NCI-H1417 treated with DMSO at 0.1 percent for 48 hours (cell line): Measurements from ENCODE around the gene C12orf54.
"Not testable (repeated sequence)": the region's sequence is repeated elsewhere in the genome, so short reads cannot be mapped to it uniquely, and the experiment has no call there.

Source experiments
- DNase-seq: peaks from one replicate; lab custom pipeline; 2025; lab: John Stamatoyannopoulos, UW

C12orf54 gene

DNA sequence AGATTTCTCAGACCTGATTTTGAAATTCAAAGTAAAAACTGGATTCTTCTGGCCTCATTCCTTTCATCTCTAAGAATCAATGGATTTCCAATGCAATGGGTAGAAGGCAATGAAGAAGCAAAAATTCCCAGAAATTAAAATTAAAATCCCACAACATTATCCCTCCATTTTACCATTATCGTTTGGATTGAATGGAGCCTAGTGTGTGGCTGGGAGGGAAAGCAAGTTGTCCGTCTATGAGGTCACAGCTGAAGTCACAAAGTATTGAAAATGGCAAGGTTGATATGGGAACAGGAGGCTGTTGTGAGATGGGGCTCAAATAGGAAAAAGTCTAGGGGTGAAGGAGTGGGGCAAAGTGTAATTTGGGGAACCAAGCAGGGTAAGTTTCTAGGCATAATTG lies at the start of gene C12orf54:
TSS of gene C12orf54 (plus strand) at position 301 of the 400 bp plus-strand sequence. CDS start 799 bp downstream, outside the sequence.
- DNase-seq = no peak

DNA sequence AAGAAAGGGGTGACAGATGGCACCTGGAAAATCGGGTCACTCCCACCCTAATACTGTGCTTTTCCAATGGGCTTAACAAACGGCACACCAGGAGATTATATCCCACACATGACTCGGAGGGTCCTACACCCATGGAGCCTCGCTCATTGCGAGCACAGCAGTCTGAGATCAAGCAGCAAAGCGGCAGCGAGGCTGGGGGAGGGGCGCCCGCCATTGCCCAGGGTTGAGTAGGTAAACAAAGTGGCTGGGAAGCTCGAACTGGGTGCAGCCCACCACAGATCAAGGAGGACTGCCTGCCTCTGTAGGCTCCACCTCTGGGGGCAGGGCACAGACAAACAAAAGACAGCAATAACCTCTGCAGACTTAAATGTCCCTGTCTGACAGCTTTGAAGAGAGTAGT lies 48.3 kb upstream of the C12orf54 start:
- not testable (repeated sequence) for DNase-seq

DNA sequence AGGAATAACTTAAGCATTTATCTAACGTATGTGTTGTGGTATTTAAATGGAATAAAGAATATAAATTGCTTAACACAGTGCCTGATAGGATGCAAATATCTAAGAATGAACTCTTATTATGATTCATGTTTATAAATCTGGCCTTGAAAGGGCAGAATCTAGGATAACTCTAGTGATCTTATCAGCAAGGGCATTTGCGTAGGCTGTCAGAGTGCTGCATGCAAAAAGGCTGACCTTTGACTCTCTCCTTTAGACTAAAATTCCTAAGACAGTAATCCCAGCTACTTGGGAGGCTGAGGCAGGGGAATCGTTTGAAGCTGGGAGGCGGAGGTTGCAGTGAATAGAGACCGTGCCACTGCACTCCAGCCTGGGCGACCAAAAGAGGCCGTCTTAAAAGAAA lies 41.2 kb upstream of the C12orf54 start:
- no peak for DNase-seq

DNA sequence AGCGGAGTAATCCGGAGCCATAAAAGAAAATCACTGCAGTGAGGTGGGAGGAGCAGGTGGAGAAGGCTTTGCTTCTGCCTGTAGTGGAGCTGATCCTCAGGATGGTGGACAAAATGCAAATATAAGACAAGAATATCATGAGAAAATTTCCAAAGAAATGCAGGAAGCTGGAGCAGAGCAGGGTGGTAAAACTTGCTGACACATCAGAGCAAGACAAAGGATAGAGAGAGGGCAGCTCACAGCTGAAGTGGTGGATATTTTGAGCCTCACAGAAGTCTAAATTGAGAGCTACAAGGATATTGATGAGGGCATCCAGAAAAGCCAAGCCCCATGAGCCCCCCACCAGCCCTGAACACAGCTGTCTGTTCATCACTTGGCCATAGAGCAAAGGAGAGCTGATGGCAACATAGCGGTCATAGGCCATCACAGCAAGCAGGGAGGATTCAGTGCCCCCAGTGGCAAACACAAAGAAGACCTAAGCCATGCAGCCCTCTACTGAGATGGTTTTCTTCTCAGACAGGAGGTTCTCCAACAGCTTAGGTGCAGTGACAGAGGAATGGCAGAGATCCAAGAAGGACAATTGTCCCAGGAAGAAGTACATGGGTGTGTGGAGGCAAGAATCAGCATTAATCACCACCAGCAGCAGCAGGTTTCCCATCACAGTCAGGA lies 40.0 kb upstream of the C12orf54 start:
- no peak for DNase-seq

DNA sequence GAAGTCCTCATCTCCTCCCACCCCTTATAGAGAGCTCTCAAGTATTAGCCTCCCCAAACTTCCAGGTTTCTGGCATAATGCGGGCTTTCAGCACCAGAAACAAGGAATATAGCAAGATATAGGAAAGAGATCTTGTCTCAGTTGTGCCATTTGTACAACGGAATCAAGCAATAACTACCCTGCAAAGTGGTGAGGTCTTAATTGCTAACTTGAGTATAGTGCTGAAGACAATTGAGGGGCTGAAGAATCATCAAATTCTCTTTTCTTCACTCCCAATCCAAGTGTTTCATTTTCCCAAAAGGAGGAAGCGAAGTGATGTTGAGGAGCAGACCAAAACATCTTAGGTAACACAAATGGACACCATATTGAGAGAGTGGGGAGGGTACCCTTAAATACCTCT lies 36.8 kb upstream of the C12orf54 start:
- DNase-seq = no peak

GRCh38 chr12:48446161-48446776 lies 36.0 kb upstream of the C12orf54 start:
- no peak for DNase-seq

- DNase-seq = no peak
These were observed 34.5 kb upstream of the C12orf54 start for GRCh38 chr12:48447755-48448154.

DNA sequence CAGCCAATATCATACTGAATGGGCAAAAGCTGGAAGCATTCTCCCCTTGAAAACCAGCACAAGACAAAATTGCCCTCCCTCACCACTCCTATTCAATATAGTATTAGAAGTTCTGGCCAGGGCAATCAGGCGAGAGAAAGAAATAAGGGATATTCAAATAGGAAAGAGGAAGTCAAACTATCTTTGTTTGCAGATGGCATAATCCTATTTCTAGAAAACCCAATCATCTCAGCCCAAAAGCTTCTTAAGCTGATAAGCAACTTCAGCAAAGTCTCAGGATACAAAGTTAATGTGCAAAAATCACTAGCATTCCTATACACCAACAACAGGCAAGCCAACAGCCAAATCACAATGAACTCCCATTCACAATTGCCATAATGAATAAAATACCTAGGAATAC lies 30.9 kb upstream of the C12orf54 start:
- DNase-seq = no peak

DNA sequence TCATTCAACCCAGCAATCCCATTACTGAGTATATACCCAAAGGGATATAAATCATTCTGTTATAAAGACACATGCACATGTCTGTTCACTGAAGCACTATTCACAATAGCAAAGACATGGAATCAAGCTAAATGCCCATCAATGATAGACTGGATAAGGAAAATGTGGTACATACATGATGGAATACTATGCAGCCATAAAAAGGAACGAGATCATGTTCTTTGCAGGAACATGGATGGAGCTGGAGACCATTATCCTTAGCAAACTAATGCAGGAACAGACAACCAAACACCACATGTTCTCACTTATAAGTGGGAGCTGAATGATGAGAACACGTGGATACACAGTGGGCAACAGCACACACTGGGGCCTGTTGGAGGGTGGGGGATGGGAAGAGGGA lies 29.3 kb upstream of the C12orf54 start:
- DNase-seq = not testable (repeated sequence)

- DNase-seq = no peak
These were observed 27.6 kb upstream of the C12orf54 start for GRCh38 chr12:48454667-48455066.

GRCh38 chr12:48455116-48455515 lies 27.2 kb upstream of the C12orf54 start:
- no peak for DNase-seq

DNA sequence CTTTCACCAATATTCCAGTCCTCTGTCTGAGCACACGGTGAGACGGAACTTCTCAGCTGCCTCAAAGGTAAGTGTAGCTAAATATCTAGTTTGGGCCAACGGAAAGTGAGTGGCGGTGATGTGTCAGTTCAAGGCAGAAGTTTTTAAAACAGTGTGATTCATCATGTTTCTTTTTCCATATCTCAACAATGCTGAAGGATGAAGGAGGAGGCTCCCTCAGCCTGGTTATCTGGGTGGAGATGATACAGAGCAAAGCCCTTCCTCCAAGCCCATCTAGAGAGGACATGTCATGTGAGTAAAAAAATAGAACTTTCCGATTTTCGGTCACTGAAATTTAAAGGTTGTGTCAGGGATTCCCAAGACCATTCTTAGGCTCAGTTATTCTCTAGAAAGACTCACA lies 23.0 kb upstream of the C12orf54 start:
- DNase-seq = no peak

GRCh38 chr12:48469027-48469426 lies 13.3 kb upstream of the C12orf54 start:
- DNase-seq = not testable (repeated sequence)

DNA sequence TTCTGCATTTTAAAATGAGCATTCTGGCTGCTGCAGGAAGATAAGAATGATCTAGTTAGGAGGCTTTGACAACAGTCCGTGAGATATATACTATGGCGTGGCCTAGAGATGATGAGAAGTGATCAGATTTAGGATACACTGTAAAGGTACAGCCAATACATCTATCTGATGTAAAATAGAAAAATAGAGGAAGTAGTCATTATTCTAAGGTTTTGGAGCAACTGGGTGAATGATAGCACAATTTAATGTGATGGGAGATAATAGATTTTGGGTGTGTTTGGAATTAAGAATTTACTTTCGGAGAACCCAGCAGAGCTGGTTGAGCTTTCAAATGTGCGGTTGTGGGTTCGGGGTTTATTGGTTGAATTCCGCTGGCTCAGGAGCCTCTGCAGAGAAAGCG lies 10.0 kb upstream of the C12orf54 start, which contains the start of gene ANP32D:
TSS of gene ANP32D (plus strand) at position 301 of the 400 bp plus-strand sequence. CDS start 106 bp downstream, outside the sequence.
- DNase-seq = no peak

- no peak for DNase-seq
These were observed 9.2 kb upstream of the C12orf54 start for GRCh38 chr12:48473061-48473460.

- DNase-seq = not testable (repeated sequence)
These were observed 7.8 kb upstream of the C12orf54 start for GRCh38 chr12:48474497-48474896.

GRCh38 chr12:48482930-48483329 lies 632 bp downstream of the C12orf54 start:
- no peak for DNase-seq

GRCh38 chr12:48486261-48486660 lies 4.0 kb downstream of the C12orf54 start:
- no peak for DNase-seq

DNA sequence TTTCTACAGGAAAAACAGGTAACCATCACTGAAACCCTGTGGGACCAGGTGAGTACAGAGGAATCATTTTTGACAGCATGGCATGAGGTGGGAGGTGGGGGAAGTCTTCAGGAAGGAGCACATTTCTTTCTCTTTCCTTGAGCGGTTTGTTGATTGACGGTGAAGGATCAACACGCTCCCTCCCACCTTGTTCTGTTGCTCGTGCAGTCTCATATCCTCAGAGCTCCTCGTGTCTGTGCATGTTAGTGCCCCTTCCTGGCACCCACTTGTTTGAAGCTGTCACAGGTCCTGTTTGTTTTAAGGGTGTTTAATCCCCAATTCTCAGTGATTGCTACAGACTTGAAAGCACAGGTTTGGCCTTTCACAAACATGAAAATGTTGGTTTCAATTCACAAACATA lies 4.4 kb downstream of the C12orf54 start:
- DNase-seq = no peak

DNA sequence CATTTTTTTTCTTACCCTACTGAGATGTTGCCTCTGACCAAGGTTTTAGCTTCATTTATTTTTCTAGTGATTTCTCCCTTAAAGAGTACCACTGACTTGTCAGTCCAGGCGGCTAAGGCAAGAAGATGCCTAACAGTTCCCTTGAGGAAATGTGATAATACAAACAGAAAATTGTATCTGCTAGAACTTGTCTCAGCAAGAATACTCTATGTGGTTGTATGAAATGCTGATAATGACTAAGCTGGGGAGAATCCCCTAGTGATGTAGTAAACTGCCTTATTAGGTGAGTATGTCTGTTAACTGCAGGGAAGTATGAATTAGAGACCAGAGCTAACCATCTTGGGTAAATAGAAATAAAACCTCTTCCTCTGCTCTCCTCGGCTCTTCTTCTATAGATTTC lies 6.7 kb downstream of the C12orf54 start:
- no peak for DNase-seq

DNA sequence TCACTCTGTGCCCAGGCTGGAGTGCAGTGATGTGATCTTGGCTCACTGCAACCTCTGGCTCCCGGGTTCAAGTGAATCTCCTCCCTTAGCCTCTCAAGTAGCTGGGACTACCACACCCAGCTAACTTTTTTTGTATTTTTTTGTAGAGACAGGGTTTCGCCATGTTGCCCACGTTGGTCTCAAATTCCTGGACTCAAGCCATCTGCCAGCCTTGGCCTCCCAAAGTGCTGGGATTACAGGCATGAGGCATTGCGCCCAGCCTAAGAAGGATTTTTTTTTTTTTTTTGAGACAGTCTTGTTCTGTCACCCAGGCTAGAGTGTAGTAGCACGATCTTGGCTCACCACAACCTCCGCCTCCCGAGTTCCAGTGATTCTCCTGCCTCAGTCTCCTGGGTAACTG lies 7.2 kb downstream of the C12orf54 start:
- not testable (repeated sequence) for DNase-seq

DNA sequence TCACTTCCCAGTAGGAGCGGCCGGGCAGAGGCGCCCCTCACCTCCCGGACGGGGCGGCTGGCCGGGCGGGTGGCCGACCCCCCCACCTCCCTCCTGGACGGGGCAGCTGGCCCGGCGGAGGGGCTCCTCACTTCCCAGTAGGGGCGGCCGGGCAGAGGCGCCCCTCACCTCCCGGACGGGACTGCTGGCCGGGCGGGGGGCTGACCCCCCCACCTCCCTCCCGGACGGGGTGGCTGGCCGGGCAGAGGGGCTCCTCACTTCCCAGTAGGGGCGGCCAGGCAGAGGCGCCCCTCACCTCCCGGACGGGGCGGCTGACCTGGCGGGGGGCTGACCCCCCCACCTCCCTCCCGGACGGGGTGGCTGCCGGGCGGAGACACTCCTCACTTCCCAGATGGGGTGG lies 18.0 kb downstream of the C12orf54 start:
- DNase-seq = not testable (repeated sequence)

GRCh38 chr12:48506836-48507235 lies 24.5 kb downstream of the C12orf54 start:
- DNase-seq = not testable (repeated sequence)

DNA sequence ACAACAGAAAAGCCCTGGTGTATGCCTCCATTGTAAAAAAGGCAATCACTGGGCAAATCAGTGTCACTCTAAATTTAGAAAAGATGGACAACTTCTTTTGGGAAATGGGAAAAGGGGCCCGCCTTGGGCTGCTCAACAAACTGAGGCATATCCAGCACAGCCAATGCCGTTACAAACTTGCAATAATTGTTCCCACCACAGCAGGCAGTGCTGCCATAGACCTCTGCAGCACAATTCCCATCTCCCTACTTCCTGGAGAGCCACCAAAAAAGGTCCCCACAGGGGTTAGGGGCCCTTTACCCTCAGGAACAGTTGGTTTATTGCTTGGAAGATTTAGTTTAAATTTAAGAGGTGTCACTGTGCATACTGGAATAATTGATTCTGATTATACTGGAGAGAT lies 26.7 kb downstream of the C12orf54 start:
- no peak for DNase-seq
